GM10248 (cell line): Measurements from ENCODE around the gene ACKR4.
"Not testable (repeated sequence)": the region's sequence is repeated elsewhere in the genome, so short reads cannot be mapped to it uniquely, and the experiment has no call there.

ENCODE experiments used
- CTCF ChIA-PET: fragments of 300-600 bp; sonication (Branson Sonifier 250); formaldehyde crosslinking; extraction: SDS; loops from one replicate; lab custom pipeline; 2021; ENCODE audit warnings: antibody characterized with exemption; lab: Yijun Ruan, JAX
- POLR2A ChIA-PET: fragments of 350-650 bp; sonication (Branson Sonifier 250); formaldehyde crosslinking; extraction: SDS; loops from one replicate; lab custom pipeline; 2020; ENCODE audit warnings: antibody characterized with exemption; lab: Yijun Ruan, JAX
- DNase-seq: peaks from one replicate; pipeline ENCODE4 v3.0.0; 2012; ENCODE audit errors: extremely low spot score
- CTCF ChIP-seq: IDR thresholded peaks from 2 replicates; pipeline ENCODE4 v1.5.1; 2012; ENCODE audit warnings: mild to moderate bottlenecking, low read depth; ENCODE audit errors: extremely low read depth, missing control alignments, control extremely low read depth

The ACKR4 gene

GRCh38 chr3:132597660-132598059, 590 bp downstream of the ACKR4 start:
- CTCF ChIA-PET: interaction anchor here (0.8 kb wide), 1 partner anchor 22 kb away, joined by 3 read pairs; no protein-coding TSS in a partner anchor

GRCh38 chr3:132598181-132598580, 1.1 kb downstream of the ACKR4 start:
- ChIA-PET CTCF (no interaction called here), POLR2A (no interaction called here)
- no peak for DNase-seq
- no peak for TF ChIP-seq CTCF

More at GRCh38 chr3:132597660-132598059, 590 bp downstream of the ACKR4 start:
- POLR2A ChIA-PET: no interaction called here
- no peak for DNase-seq
- no peak for TF ChIP-seq CTCF

GRCh38 chr3:132600614-132601013, 3.5 kb downstream of the ACKR4 start:
- CTCF ChIA-PET, DNase-seq, POLR2A ChIA-PET: not testable (repeated sequence)

GRCh38 chr3:132605374-132605792, 8.3 kb downstream of the ACKR4 start:
- DNase-seq: no peak
- POLR2A ChIA-PET: no interaction called here
- CTCF ChIA-PET: no interaction called here
- no peak for TF ChIP-seq CTCF

- ChIA-PET CTCF (interaction anchor here (1.0 kb wide), 1 partner anchor 36 kb away, joined by 3 read pairs; no protein-coding TSS in a partner anchor), POLR2A (no interaction called here)
- no peak for DNase-seq
- no peak for TF ChIP-seq CTCF
Measured at GRCh38 chr3:132606085-132606484, 9.0 kb downstream of the ACKR4 start.

GRCh38 chr3:132606620-132607019, 9.6 kb downstream of the ACKR4 start:
- POLR2A ChIA-PET, DNase-seq: not testable (repeated sequence)
- CTCF ChIA-PET: interaction anchor here (1.0 to 3.3 kb wide), 2 partner anchors 12 to 35 kb away, joined by 3 to 12 read pairs; no protein-coding TSS in a partner anchor

- POLR2A ChIA-PET, CTCF ChIA-PET, DNase-seq: not testable (repeated sequence)
Measured at GRCh38 chr3:132615301-132615700, 18.2 kb downstream of the ACKR4 start.

- ChIA-PET CTCF (no interaction called here), POLR2A (no interaction called here)
- no peak for TF ChIP-seq CTCF
- no peak for DNase-seq
Measured at GRCh38 chr3:132615881-132616280, 18.8 kb downstream of the ACKR4 start.
